Mucosa of rectum (tissue), 2 donors: ENCODE results near the gene TSG101.

Experiments
- H3K27ac ChIP-seq, 2 donors: one replicate each; pipeline ENCODE4 v1.7.0; 2013; ENCODE audit warnings: inconsistent platforms in 2 of 2, low read depth in 2 of 2, low read length in 2 of 2
- H3K27me3 ChIP-seq, 2 donors: one replicate each; pipeline ENCODE4 v1.7.0; 2013; ENCODE audit warnings: low read length in 2 of 2; ENCODE audit not compliant: control insufficient read depth in 2 of 2, insufficient read depth in 2 of 2
- H3K36me3 ChIP-seq, 2 donors: one replicate each; pipeline ENCODE4 v1.7.0; 2013; ENCODE audit warnings: low read length in 2 of 2; ENCODE audit not compliant: control insufficient read depth in 2 of 2, insufficient read depth in 2 of 2
- H3K4me1 ChIP-seq, 2 donors: one replicate each; pipeline ENCODE4 v1.7.0; 2013; ENCODE audit warnings: low read length in 2 of 2, mild to moderate bottlenecking in 1 of 2; ENCODE audit not compliant: control insufficient read depth in 2 of 2, insufficient read depth in 2 of 2
- H3K4me3 ChIP-seq, 2 donors: one replicate each; pipeline ENCODE4 v1.7.0; 2013; ENCODE audit warnings: low read length in 2 of 2
- H3K9ac ChIP-seq, 2 donors: one replicate each; pipeline ENCODE4 v1.7.0; 2013; ENCODE audit warnings: low read length in 2 of 2, low read depth in 1 of 2, mild to moderate bottlenecking in 1 of 2
- H3K9me3 ChIP-seq, 2 donors: one replicate each; pipeline ENCODE4 v1.7.0; 2013; ENCODE audit warnings: low read length in 2 of 2; ENCODE audit not compliant: control insufficient read depth in 2 of 2
- donor health status: healthy.
- donor health status: Normal muscosa, but diverticular disease.

Gene TSG101

GRCh38 chr11:18534245-18534644 is 7.5 kb upstream of the TSG101 start:
- H3K4me1 ChIP-seq, result no peaks in the 10 kb centered on the region
- H3K36me3 ChIP-seq, result peaks cover 5 to 11% of the 10 kb centered on the region in 2 donors
- H3K27me3 ChIP-seq, result no peaks in the 10 kb centered on the region
- no peaks in the 10 kb centered on the region for H3K9me3 ChIP-seq
- no peak overlapping the region for H3K9ac ChIP-seq
- no peak overlapping the region for H3K27ac ChIP-seq
- H3K4me3 ChIP-seq, result no peak overlapping the region

- Histone ChIP-seq H3K27ac (no peak overlapping the region), H3K36me3 (peaks cover 5 to 11% of the 10 kb centered on the region in 2 donors), H3K9ac (no peak overlapping the region), H3K9me3 (no peaks in the 10 kb centered on the region), H3K4me1 (no peaks in the 10 kb centered on the region), H3K4me3 (no peak overlapping the region), H3K27me3 (no peaks in the 10 kb centered on the region)
These were observed 6.6 kb upstream of the TSG101 start for GRCh38 chr11:18533365-18533764.

DNA sequence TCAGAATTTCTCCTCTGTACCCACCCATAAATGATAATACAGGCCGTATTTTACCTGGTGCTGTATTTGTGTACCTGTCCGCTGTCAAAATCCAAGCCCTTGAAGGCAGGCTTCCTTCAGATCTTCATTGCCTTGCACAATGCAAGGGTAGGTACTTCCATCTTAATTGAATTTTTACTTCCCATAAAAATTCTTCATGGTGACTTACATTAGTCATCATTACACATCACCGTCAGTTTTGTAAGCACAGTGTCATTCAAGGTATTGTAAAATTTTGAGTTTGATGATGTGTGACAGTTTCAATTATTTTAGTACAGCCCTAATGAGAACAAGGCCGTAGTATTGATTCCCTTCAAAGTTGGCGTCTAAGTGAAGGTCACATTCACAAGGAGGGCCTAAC is 770 bp upstream of the TSG101 start:
- Histone ChIP-seq H3K27me3 (no peaks in the 10 kb centered on the region), H3K36me3 (peaks cover 0 to 5% of the 10 kb centered on the region in 2 donors), H3K9ac (peak overlapping the region; percentile 91 to 96), H3K4me3 (peak overlapping the region; percentile 94 to 96), H3K9me3 (no peaks in the 10 kb centered on the region), H3K4me1 (peaks cover 10 to 14% of the 10 kb centered on the region in 2 donors), H3K27ac (peak overlapping the region; percentile 98 to 99)

- Histone ChIP-seq H3K27me3 (no peaks in the 10 kb centered on the region), H3K9ac (peak overlapping the region; percentile 91 to 96), H3K4me3 (peak overlapping the region; percentile 94 to 96), H3K9me3 (no peaks in the 10 kb centered on the region), H3K4me1 (peaks cover 10 to 14% of the 10 kb centered on the region in 2 donors), H3K27ac (peak overlapping the region; percentile 98 to 99), H3K36me3 (no peaks in the 10 kb centered on the region)
These were observed 617 bp downstream of the TSG101 start for GRCh38 chr11:18526130-18526520.

- H3K9me3 ChIP-seq, result no peaks in the 10 kb centered on the region
- peaks cover 10 to 14% of the 10 kb centered on the region in 2 donors for H3K4me1 ChIP-seq
- H3K36me3 ChIP-seq, result no peaks in the 10 kb centered on the region
- H3K27me3 ChIP-seq, result no peaks in the 10 kb centered on the region
- no peak overlapping the region for H3K4me3 ChIP-seq
- H3K9ac ChIP-seq, result no peak overlapping the region
- H3K27ac ChIP-seq, result no peak overlapping the region
These were observed 2.5 kb downstream of the TSG101 start for GRCh38 chr11:18524248-18524647.

DNA sequence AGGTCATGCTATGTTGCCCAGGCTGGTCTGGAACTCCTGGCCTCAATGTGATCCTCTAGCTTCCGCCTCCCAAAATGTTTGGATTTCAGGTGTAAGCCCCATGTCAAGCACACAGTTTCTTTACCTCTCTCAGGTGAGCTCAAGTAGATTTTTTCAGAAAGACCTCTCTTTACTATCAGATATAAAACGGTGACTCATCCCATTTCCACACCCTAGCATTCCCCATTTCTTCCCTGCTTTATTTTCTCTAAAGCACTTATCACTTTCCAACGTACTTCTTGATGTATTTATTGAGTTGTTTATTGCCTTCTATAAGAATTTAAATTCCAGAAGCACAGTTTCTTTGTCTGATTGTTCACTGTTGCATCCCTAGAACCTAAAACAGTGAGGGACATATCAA is 3.7 kb downstream of the TSG101 start:
- no peak overlapping the region for H3K4me3 ChIP-seq
- no peak overlapping the region for H3K9ac ChIP-seq
- no peak overlapping the region for H3K27ac ChIP-seq
- H3K4me1 ChIP-seq, result peaks cover 10 to 14% of the 10 kb centered on the region in 2 donors
- H3K9me3 ChIP-seq, result no peaks in the 10 kb centered on the region
- H3K27me3 ChIP-seq, result no peaks in the 10 kb centered on the region
- peaks cover 1 to 6% of the 10 kb centered on the region in 2 donors for H3K36me3 ChIP-seq

GRCh38 chr11:18522388-18522787 is 4.4 kb downstream of the TSG101 start:
- Histone ChIP-seq H3K4me1 (peaks cover 6 to 10% of the 10 kb centered on the region in 2 donors), H3K27me3 (no peaks in the 10 kb centered on the region), H3K4me3 (no peak overlapping the region), H3K9me3 (no peaks in the 10 kb centered on the region), H3K36me3 (peaks cover 5 to 7% of the 10 kb centered on the region in 2 donors), H3K27ac (no peak overlapping the region), H3K9ac (no peak overlapping the region)

DNA sequence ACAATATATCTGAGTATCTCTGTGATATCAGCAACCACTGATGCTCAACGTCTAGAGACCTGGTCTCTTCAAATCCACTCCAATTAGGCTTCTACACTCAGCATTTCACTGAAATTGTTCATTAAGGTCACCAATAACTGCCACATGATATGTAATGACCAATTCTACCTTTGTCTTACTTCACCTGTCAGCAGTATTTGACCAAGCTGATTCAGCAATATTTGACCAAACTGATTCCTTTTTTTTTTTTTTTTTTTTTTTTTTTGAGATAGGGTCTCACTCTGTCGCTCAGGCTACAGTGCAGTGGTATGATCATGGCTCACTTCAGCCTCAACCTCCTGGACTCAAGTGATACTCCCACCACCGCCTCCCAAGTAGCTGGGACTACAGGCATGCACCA is 5.6 kb downstream of the TSG101 start:
- H3K9me3 ChIP-seq, result no peaks in the 10 kb centered on the region
- peaks cover 6 to 8% of the 10 kb centered on the region in 2 donors for H3K4me1 ChIP-seq
- H3K9ac ChIP-seq, result no peak overlapping the region
- H3K27me3 ChIP-seq, result no peaks in the 10 kb centered on the region
- H3K4me3 ChIP-seq, result no peak overlapping the region
- H3K27ac ChIP-seq, result no peak overlapping the region
- H3K36me3 ChIP-seq, result peaks cover 9% of the 10 kb centered on the region in 2 donors

DNA sequence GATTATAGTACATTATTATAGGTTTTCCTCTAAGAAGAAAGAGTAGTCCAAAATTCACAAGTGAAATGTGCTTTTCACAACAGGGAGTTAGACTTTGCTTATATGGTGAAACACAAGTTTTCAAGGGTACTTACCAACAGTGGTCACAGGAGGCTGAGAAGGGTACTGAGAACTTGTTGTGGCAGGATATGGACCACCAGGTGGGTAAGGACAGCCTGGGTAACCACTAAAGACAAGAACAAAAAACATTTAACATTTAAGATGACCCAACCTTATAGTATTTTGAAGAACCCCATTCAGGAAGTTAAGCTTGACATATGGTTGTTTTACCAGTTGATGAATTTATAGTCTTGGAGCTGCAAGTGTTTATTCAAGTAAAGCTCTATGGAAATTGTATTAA is 24.4 kb downstream of the TSG101 start:
- no peak overlapping the region for H3K27ac ChIP-seq
- no peaks in the 10 kb centered on the region for H3K27me3 ChIP-seq
- no peaks in the 10 kb centered on the region for H3K4me1 ChIP-seq
- H3K4me3 ChIP-seq, result no peak overlapping the region
- no peaks in the 10 kb centered on the region for H3K9me3 ChIP-seq
- H3K36me3 ChIP-seq, result peaks cover 42 to 49% of the 10 kb centered on the region in 2 donors
- H3K9ac ChIP-seq, result no peak overlapping the region

DNA sequence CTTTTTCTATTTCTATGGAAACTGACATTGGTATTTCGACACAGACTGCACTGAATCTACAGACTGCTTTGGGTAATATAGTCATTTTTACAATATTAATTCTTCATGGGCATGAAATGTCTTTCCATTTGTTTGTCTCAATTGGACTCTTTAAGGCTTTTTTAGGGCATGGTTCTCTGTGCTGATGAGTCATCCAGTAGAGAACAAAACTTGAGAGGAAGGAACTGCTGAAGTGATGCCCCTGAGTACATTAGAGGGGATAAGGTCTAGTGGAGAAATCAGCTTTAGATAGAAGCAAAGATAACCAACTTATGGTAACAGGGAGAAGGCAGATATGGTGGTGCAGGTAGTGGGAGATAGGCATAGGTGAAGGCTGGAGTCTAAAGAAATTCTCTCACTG is 25.1 kb downstream of the TSG101 start:
- no peak overlapping the region for H3K9ac ChIP-seq
- no peak overlapping the region for H3K4me3 ChIP-seq
- no peaks in the 10 kb centered on the region for H3K27me3 ChIP-seq
- no peaks in the 10 kb centered on the region for H3K4me1 ChIP-seq
- H3K36me3 ChIP-seq, result peaks cover 40 to 47% of the 10 kb centered on the region in 2 donors
- H3K27ac ChIP-seq, result no peak overlapping the region
- no peaks in the 10 kb centered on the region for H3K9me3 ChIP-seq

DNA sequence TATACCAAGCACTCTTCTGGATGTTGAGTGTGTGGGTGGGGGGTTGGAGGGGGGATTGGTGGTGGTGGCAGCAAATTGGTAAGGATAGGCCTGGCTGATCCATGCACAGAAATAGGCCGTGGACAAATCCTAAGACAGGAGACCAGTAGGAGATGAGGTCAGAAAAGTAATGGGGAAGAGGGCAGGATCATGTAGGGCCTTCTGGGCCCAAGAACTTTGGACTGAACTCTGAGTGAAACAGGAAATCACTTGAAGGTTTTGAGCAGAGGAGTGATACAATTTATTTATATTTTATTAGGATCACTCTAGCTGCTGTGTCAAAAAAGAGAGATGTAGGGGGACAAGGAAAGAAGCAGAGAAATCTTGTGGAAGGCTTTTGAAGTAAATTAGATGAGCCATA is 28.7 kb downstream of the TSG101 start:
- H3K36me3 ChIP-seq, result peaks cover 37 to 43% of the 10 kb centered on the region in 2 donors
- H3K4me1 ChIP-seq, result no peaks in the 10 kb centered on the region
- H3K27ac ChIP-seq, result no peak overlapping the region
- H3K9me3 ChIP-seq, result no peaks in the 10 kb centered on the region
- no peak overlapping the region for H3K4me3 ChIP-seq
- H3K9ac ChIP-seq, result no peak overlapping the region
- H3K27me3 ChIP-seq, result no peaks in the 10 kb centered on the region
